ENCODE data around the gene TNFRSF8.

DNA sequence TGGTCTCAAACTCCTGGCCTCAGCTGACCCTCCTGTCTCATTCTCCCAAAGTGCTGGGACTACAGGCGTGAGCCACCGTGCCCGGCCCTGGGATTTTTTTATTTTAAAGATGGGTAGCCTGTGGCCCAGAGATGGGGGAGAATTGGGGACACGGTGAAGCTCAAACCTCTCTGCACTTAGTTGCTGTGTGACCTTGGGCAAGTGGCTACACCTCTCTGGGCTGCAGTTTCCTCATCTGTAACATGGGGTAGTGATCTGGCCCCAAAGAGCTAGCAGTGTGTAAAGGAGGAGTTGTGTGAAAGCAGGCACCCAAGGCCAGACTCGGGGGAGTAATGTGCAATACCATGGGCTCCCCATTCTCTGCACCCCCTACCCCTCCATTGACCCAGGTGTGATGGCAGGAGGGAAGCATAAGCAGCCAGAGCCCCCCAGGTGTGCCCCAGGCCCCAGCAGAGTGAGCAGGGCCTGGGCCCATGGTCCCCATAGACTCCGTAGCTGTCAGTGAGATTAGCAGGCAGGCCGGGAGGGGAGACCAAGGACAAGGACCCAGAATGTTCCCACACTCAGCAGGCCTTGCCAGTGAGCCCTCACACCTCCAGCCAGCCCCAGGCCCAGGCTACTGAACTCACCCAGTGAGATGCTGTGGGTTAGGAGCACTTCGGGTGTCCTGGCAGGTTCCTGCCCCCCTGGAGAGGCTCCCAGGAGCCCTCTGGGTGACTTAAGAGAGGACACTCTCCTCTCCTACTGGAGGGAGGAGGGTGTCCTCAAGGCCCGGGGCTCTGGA, 17.9 kb downstream of the TNFRSF8 start:
- TF ChIP-seq CREB1 (CRISPR knock-in tag; IDR thresholded peaks at IDR 0.05) (no peak), CTCF (IDR thresholded peaks at IDR 0.05) (no peak)
- TF ChIP-seq, protein P1, sequence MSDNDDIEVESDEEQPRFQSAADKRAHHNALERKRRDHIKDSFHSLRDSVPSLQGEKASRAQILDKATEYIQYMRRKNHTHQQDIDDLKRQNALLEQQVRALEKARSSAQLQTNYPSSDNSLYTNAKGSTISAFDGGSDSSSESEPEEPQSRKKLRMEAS (CRISPR knock-in tag; IDR thresholded peaks at IDR 0.05), result no peak
